Measurements from ENCODE around the gene CCSER1. TPM values are rescaled to one million over a fixed set of nuclear protein-coding genes. Genes with fewer than 3 reads are reported as not detected.
"Not testable (repeated sequence)": the region's sequence is repeated elsewhere in the genome, so short reads cannot be mapped to it uniquely, and the experiment has no call there.

Gene CCSER1
- total RNA-seq, 1 donor = 7.9 TPM

DNA sequence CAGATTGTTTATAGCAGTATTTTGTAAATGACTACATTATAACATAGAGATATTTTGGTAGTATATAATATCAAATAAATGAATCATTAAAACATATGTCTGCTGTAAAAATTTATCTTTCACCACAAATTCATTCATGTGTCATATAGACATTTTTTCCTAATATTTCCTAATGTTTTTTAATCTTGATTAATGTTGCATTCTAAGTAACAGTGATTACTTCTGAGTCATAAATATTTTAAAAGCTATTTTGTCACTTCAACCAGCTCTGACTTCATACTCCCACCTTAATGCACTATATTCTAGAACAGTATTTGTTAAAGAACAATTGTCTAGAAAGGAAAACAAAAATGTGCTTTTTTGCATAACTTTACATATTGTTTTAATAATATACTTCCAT, 904.6 kb downstream of the CCSER1 start:
- Histone ChIP-seq H3K27me3 (ENCODE audit: insufficient read depth, low read length) (no peaks in the 10 kb centered on the region), H3K4me3 (ENCODE audit: low read length) (no peak overlapping the region), H3K9me3 (ENCODE audit: low read depth, low read length) (no peaks in the 10 kb centered on the region), H3K4me1 (ENCODE audit: insufficient read depth, low read length) (no peaks in the 10 kb centered on the region)

DNA sequence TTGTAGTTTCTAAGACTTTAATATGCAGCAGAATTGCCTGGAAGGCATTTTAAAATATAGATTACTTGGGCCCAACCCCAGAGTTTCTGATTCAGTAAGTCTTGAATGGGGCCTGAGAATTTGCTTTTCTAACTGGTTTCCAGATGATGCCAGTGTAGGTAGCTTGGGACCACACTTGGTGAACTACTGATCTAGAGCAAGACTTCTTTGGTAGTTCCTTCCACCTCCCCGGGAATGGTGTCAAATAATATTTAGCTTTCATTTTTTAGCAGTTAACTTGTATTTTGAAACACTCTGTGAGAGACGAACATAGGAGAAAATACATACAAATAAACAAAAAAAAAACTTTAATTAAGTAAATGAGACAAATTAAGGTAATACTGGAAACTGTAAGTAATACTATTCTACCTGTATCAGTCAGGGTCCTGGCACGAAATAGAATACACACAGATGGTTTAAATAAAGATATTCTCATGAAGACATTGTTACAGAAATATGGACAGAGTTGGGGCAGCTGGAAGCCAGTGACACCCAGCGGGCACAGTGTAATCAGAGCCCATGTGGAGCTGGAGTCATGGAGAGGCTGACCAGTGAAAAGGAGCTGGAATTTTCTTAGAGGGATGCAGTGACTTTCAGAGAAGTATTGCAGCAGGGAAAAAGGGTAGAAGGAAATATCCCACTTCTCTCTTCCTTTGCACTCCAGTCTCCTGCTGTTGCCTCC, 905.7 kb downstream of the CCSER1 start:
- no peaks in the 10 kb centered on the region for H3K4me1 ChIP-seq (ENCODE audit: insufficient read depth, low read length)
- H3K27me3 ChIP-seq (ENCODE audit: insufficient read depth, low read length) = no peaks in the 10 kb centered on the region
- no peak overlapping the region for H3K4me3 ChIP-seq (ENCODE audit: low read length)
- no peaks in the 10 kb centered on the region for H3K9me3 ChIP-seq (ENCODE audit: low read depth, low read length)

DNA sequence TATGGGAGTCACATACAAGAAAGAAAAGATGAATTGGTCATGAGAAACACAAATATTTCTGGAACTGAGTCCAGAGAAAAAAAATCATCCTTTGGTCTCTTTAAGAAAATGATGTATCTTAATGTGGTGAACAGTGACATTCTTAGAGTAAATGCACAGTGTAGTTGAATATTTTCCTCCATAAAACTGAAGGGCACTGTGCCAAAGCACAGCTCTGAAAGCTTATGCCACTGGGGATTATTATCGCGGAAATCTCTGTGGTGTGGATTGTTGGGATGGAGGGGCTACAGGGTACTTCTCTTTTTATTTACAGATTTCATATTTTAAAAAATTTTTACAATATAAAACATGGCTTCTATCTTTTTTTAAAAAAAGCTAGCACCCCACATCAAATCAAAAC, 908.1 kb downstream of the CCSER1 start:
- no peaks in the 10 kb centered on the region for H3K27me3 ChIP-seq (ENCODE audit: insufficient read depth, low read length)
- H3K4me1 ChIP-seq (ENCODE audit: insufficient read depth, low read length) = no peaks in the 10 kb centered on the region
- no peak overlapping the region for H3K4me3 ChIP-seq (ENCODE audit: low read length)
- no peaks in the 10 kb centered on the region for H3K9me3 ChIP-seq (ENCODE audit: low read depth, low read length)

DNA sequence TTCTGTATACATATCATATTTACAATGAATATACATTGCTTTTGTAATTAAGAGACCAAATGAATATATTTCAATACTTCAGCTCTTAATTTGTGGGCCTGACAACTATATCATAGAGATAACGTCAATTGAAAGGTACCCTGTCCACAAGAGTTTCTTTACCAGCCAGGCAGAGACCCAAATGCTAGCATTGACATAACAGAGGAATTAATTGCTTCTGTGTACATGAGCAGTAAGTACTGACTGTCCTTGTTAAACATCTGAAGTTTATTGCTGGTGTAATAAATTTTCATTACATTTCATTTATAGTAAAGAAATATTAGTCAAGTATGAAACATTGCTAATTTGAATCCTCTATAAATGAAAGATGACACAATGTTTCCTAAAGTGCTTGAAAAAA, 910.8 kb downstream of the CCSER1 start:
- Histone ChIP-seq H3K9me3 (ENCODE audit: low read depth, low read length) (no peaks in the 10 kb centered on the region), H3K4me1 (ENCODE audit: insufficient read depth, low read length) (no peaks in the 10 kb centered on the region), H3K4me3 (ENCODE audit: low read length) (no peak overlapping the region), H3K27me3 (ENCODE audit: insufficient read depth, low read length) (no peaks in the 10 kb centered on the region)

DNA sequence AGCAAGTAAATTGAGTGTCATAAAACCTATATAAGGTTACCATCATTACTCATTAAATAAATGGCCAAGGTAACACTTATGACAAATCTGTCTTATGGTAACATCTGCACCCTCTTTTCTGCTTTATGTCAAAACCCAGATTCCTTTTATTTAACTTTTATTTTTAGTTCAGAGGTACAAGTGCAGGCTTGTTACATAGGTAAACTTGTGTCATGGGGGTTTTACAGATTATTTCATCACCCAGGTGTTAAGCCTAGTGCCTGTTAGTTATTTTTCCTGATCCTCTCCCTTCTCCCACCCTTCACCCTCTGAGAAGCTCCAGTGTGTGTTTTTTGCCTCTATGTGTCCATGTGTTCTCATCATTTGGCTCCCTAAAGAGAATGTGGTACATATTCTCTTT, 930.7 kb downstream of the CCSER1 start:
- H3K4me1 ChIP-seq (ENCODE audit: insufficient read depth, low read length) = no peaks in the 10 kb centered on the region
- H3K27me3 ChIP-seq (ENCODE audit: insufficient read depth, low read length) = no peaks in the 10 kb centered on the region
- H3K4me3 ChIP-seq (ENCODE audit: low read length) = no peak overlapping the region
- H3K9me3 ChIP-seq (ENCODE audit: low read depth, low read length) = no peaks in the 10 kb centered on the region

DNA sequence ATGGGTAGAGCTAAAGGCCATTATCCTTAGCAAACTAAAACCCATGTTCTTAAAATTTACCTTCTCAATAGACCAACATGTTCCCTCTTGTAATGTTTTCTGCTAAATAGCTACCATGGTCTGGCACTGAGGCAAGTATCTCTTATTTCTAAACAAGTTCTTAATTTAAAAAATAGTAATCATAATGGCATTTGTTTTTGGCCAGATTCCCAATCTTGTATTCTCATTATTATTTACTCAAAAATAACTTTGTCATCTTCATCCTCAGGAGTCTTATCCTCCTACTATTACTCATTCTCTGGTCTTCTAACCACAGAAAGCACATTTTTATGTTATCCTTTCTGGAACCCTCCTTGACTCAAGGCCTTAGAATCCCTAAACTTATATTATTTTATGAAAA, 931.2 kb downstream of the CCSER1 start:
- no peaks in the 10 kb centered on the region for H3K9me3 ChIP-seq (ENCODE audit: low read depth, low read length)
- no peak overlapping the region for H3K4me3 ChIP-seq (ENCODE audit: low read length)
- H3K4me1 ChIP-seq (ENCODE audit: insufficient read depth, low read length) = no peaks in the 10 kb centered on the region
- H3K27me3 ChIP-seq (ENCODE audit: insufficient read depth, low read length) = no peaks in the 10 kb centered on the region

DNA sequence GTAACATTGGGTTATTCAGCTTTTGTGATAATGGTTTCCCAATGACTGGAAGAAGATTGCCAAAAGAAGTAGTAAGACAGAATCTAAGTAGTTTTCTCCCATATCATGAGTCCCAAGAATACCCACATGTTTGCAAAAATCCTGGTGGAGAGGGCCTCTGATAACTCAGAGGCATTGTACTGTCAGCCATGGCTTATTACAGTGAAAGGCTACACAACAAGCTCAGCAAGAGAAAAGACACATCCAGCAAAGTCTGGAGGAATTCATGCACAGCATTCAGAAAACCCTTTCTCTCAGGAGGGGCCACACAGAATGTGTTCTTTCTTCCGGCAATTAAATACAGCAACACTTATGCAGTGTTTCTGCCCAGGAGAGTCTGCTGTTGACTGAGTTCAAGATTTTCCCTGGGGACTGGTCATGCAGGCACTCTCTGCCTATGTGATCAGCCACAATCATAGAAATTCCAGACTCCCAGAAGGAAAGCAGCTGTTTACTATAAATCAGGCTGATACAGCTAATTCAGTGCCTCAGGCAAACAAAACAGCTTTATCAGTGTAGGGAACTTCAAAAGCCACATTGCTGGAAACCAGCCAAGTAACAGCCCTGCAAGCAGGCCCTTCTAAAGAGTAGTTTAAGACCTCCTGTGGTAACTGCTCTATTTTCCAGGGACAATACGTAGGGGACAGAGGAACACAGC, 937.1 kb downstream of the CCSER1 start:
- Histone ChIP-seq H3K9me3 (ENCODE audit: low read depth, low read length) (no peaks in the 10 kb centered on the region), H3K27me3 (ENCODE audit: insufficient read depth, low read length) (no peaks in the 10 kb centered on the region), H3K4me1 (ENCODE audit: insufficient read depth, low read length) (no peaks in the 10 kb centered on the region), H3K4me3 (ENCODE audit: low read length) (no peak overlapping the region)

DNA sequence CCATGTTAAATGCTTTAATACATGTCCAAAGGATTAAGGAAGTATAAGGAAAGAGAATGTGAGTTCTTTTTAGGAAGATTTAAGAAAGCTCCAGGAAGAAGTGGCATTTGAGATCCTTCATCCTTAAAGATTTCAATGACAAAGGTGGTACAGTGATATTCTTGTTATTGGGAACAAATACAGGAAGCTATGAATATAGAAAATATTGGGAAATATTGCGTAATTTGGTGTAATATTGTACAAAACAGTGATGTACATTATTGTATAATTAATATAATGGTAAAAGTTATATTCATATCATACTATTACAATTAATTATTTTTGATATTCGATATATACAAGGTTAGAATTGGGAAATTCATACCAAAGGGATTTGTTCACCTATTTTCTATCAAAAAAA, 937.9 kb downstream of the CCSER1 start:
- Histone ChIP-seq H3K4me1 (ENCODE audit: insufficient read depth, low read length) (no peaks in the 10 kb centered on the region), H3K27me3 (ENCODE audit: insufficient read depth, low read length) (no peaks in the 10 kb centered on the region), H3K9me3 (ENCODE audit: low read depth, low read length) (no peaks in the 10 kb centered on the region), H3K4me3 (ENCODE audit: low read length) (no peak overlapping the region)

DNA sequence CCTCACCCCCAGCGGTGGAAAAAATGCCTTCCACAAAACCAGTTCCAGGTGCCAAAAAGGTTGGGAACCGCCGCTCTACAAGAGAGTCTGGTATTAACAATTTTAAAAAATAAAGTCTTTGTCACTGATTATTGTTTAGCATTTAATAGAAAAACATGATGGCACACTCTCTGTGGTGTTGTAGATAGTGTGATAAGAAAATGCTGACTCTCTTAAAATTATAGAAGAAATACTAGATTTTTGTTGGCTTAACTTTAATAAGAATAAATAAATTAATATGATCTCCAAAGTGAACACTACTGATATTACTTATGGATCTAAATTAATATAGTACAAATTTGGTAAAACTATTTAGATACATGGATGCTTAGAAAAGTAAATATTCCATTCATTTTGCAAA, 943.5 kb downstream of the CCSER1 start:
- no peak overlapping the region for H3K4me3 ChIP-seq (ENCODE audit: low read length)
- H3K9me3 ChIP-seq (ENCODE audit: low read depth, low read length) = peaks cover 3% of the 10 kb centered on the region
- no peaks in the 10 kb centered on the region for H3K4me1 ChIP-seq (ENCODE audit: insufficient read depth, low read length)
- H3K27me3 ChIP-seq (ENCODE audit: insufficient read depth, low read length) = no peaks in the 10 kb centered on the region

DNA sequence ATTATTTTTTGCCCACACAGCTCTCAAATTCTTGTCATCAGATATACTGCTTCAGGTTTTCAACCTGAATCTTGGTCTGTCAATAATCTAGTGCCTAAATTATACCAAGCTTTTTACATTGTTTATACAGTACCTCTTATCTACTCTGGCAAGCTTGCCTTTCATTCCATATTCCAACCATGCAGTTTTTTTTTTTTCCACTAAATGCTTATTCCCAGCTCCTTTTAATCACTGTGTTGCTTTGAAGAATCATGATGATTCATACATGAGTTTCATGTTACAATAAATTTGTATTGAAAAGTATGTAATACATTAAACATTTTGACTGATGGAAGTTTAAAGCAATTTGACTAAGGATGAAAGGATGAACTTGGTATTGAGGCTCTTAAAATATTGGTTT, 949.0 kb downstream of the CCSER1 start:
- H3K4me3 ChIP-seq (ENCODE audit: low read length) = no peak overlapping the region
- no peaks in the 10 kb centered on the region for H3K4me1 ChIP-seq (ENCODE audit: insufficient read depth, low read length)
- H3K9me3 ChIP-seq (ENCODE audit: low read depth, low read length) = peaks cover 8% of the 10 kb centered on the region
- no peaks in the 10 kb centered on the region for H3K27me3 ChIP-seq (ENCODE audit: insufficient read depth, low read length)

DNA sequence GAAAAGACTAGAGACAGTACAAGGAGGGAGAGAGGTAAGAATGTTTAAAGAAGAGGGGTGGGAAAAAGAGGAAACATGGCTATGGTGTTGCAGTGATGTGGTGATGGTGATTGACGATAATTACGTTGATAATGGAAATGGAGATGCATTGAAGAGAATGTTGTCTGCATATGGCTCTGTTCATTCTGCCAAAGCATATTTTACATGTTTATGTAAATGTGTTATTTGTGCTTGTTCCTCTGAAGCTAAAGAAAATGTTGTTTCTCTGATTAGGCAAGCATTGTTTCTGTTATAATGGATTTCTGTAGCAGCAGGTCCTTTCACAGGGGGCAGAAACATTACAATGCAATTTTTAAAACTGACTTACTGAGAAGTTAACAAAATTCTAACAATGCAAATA, 958.8 kb downstream of the CCSER1 start:
- no peaks in the 10 kb centered on the region for H3K4me1 ChIP-seq (ENCODE audit: insufficient read depth, low read length)
- no peaks in the 10 kb centered on the region for H3K27me3 ChIP-seq (ENCODE audit: insufficient read depth, low read length)
- H3K9me3 ChIP-seq (ENCODE audit: low read depth, low read length) = no peaks in the 10 kb centered on the region
- no peak overlapping the region for H3K4me3 ChIP-seq (ENCODE audit: low read length)

DNA sequence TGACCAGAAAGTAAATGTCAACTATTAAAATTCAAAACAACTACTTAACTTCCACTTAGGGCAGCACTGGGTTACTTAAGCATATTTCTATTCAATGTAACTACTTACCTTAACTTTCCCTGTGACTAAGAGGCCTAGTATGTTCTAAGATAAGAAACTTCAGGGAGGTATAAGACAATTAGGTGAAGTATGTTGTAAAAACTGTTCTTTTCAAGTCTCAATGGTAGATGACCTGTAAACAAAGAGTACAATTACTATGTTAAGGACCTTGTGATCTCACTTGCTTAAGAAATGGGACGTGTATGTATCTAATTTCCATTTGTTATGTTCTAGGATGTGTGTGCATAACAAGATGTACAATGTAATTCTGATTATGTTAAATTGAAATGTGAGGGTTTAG, 960.5 kb downstream of the CCSER1 start:
- Histone ChIP-seq H3K9me3 (ENCODE audit: low read depth, low read length) (no peaks in the 10 kb centered on the region), H3K27me3 (ENCODE audit: insufficient read depth, low read length) (no peaks in the 10 kb centered on the region), H3K4me1 (ENCODE audit: insufficient read depth, low read length) (no peaks in the 10 kb centered on the region), H3K4me3 (ENCODE audit: low read length) (no peak overlapping the region)

DNA sequence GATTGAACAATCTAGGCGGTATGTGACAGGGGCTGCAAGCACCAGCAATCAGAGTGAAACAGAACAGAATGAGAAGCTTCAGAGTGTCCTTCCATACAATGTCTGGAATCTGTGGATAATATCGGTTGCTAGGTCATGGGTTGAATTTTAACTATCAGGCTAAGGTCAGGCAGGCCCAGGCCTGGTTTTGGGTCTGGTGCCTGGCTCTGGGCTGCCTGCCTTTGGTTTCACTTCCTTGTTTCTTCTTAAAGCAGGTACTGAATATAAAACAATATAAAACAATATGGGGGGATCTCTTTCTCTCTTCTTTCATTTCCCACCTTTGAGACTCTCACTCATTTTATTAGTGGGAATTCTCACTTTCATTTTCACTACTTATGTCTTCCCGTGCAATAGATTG, 962.0 kb downstream of the CCSER1 start:
- Histone ChIP-seq H3K4me1 (ENCODE audit: insufficient read depth, low read length) (no peaks in the 10 kb centered on the region), H3K9me3 (ENCODE audit: low read depth, low read length) (no peaks in the 10 kb centered on the region), H3K4me3 (ENCODE audit: low read length) (no peak overlapping the region), H3K27me3 (ENCODE audit: insufficient read depth, low read length) (no peaks in the 10 kb centered on the region)

DNA sequence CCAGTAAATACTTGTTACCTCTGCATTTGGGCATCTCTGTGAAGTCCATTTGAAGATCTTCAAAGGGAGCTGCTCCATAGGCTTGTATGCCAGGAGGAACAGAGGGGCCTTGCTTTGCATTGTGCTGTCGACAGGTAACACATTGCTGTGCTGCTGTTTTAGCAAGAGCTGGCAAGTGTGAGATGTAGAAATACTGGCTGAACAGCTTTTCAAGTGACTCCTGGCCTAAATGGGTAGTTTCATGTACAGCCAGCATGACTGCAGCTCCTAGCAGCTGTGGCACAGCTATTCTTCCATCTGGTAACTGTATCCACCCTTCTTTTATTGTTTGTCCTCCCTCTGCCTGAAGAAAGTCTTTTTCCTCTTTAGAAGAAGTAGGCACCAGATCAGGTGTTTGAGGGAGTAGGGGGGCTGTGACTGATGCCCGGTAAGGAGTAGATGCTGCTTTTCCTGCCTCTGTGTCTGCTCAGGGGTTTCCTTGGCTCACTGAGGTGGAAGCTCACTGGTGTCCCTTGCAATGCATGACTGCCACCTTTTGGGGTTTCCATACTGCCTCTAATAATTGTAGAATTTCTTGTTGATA, 965.3 kb downstream of the CCSER1 start:
- Histone ChIP-seq H3K27me3 (ENCODE audit: insufficient read depth, low read length) (no peaks in the 10 kb centered on the region), H3K9me3 (ENCODE audit: low read depth, low read length) (no peaks in the 10 kb centered on the region), H3K4me3 (ENCODE audit: low read length) (no peak overlapping the region), H3K4me1 (ENCODE audit: insufficient read depth, low read length) (no peaks in the 10 kb centered on the region)

DNA sequence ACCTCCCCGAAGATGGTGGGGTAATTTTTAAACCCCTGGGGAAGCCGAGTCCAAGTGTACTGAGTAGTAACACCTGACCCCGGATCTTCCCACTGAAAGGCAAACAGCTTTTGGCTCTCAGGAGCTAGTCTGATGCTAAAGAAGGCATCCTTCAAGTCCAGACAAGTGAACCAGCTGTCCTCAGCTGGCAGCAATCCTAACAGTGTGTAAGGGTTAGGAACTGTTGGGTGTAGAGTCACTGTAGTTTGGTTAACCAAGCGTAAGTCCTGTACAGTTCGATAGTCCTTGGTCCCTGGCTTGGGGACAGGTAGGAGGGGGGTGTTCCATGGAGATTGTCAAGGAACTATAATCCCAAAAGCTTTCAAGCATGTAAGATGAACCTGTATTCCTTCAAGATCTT, 967.0 kb downstream of the CCSER1 start:
- not testable (repeated sequence) for H3K27me3 ChIP-seq (ENCODE audit: insufficient read depth, low read length); H3K4me3 ChIP-seq (ENCODE audit: low read length); H3K4me1 ChIP-seq (ENCODE audit: insufficient read depth, low read length); H3K9me3 ChIP-seq (ENCODE audit: low read depth, low read length)

DNA sequence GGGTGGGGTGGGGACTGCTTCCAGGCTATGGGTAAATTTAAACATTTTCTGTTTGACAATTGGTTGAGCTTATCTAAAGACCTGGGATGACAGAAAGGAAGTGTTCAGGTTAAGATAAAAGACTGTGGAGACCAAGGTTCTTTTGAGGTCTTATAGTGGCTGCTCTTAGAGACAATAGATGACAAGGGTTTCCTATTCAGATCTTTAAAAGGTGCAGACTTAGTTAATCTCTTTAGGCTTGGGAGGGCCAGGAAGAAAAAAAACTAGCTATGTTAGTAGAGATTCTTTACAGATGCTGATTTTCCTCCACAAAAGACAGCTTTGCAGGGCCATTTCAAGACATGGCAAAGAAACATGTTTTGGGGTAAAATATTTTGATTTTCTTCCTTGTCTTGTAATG, 972.5 kb downstream of the CCSER1 start:
- H3K4me3 ChIP-seq (ENCODE audit: low read length) = no peak overlapping the region
- H3K27me3 ChIP-seq (ENCODE audit: insufficient read depth, low read length) = no peaks in the 10 kb centered on the region
- H3K4me1 ChIP-seq (ENCODE audit: insufficient read depth, low read length) = no peaks in the 10 kb centered on the region
- H3K9me3 ChIP-seq (ENCODE audit: low read depth, low read length) = no peaks in the 10 kb centered on the region
